DMS153 treated with DMSO at 0.1 percent for 48 hours (cell line): ENCODE measurements around the gene ITPK1.

Experiments
- DNase-seq: peaks from one replicate; lab custom pipeline; 2025; ENCODE audit not compliant: unreplicated experiment; lab: John Stamatoyannopoulos, UW

ITPK1 gene

GRCh38 chr14:92973798-92974372 is 141.8 kb downstream of the ITPK1 start:
- no peak for DNase-seq

- no peak for DNase-seq
Observed at GRCh38 chr14:92973261-92973797, 142.4 kb downstream of the ITPK1 start.

GRCh38 chr14:92971601-92972180 is 144.0 kb downstream of the ITPK1 start:
- DNase-seq, result no peak

GRCh38 chr14:92970271-92970670 is 145.5 kb downstream of the ITPK1 start:
- DNase-seq, result no peak

- DNase-seq, result no peak
Observed at GRCh38 chr14:92969871-92970270, 145.9 kb downstream of the ITPK1 start.

- no peak for DNase-seq
Observed at GRCh38 chr14:92969430-92969829, 146.3 kb downstream of the ITPK1 start.

GRCh38 chr14:92968291-92969020 is 147.3 kb downstream of the ITPK1 start:
- DNase-seq, result no peak

GRCh38 chr14:92967346-92967926 is 148.3 kb downstream of the ITPK1 start:
- no peak for DNase-seq

GRCh38 chr14:92965281-92965680 is 150.4 kb downstream of the ITPK1 start:
- DNase-seq, result no peak

- no peak for DNase-seq
Observed at GRCh38 chr14:92964124-92965109, 151.3 kb downstream of the ITPK1 start.

- DNase-seq, result no peak
Observed at GRCh38 chr14:92963301-92964123, 152.2 kb downstream of the ITPK1 start.

GRCh38 chr14:92962831-92963095 is 153.0 kb downstream of the ITPK1 start:
- no peak for DNase-seq

GRCh38 chr14:92962031-92962830 is 153.5 kb downstream of the ITPK1 start:
- no peak for DNase-seq

- DNase-seq, result no peak
Observed at GRCh38 chr14:92961567-92961855, 154.2 kb downstream of the ITPK1 start.

- peak; percentile 38 for DNase-seq
Observed at GRCh38 chr14:92960706-92961566, 154.8 kb downstream of the ITPK1 start.

GRCh38 chr14:92959761-92960680 is 155.7 kb downstream of the ITPK1 start:
- DNase-seq, result peak; percentile 67

- DNase-seq, result peak; percentile 55
Observed at GRCh38 chr14:92959189-92959531, 156.6 kb downstream of the ITPK1 start.
